ENCODE results near the gene ENG.

GRCh38 chr9:127860779-127861178 lies 6.3 kb upstream of the ENG start:
- TF ChIP-seq, protein P1, sequence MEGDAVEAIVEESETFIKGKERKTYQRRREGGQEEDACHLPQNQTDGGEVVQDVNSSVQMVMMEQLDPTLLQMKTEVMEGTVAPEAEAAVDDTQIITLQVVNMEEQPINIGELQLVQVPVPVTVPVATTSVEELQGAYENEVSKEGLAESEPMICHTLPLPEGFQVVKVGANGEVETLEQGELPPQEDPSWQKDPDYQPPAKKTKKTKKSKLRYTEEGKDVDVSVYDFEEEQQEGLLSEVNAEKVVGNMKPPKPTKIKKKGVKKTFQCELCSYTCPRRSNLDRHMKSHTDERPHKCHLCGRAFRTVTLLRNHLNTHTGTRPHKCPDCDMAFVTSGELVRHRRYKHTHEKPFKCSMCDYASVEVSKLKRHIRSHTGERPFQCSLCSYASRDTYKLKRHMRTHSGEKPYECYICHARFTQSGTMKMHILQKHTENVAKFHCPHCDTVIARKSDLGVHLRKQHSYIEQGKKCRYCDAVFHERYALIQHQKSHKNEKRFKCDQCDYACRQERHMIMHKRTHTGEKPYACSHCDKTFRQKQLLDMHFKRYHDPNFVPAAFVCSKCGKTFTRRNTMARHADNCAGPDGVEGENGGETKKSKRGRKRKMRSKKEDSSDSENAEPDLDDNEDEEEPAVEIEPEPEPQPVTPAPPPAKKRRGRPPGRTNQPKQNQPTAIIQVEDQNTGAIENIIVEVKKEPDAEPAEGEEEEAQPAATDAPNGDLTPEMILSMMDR (IDR thresholded peaks at IDR 0.05) = no peak
- TF ChIP-seq POLR2A (IDR thresholded peaks at IDR 0.05) = no peak
